Common myeloid progenitor, CD34-positive (primary cell): Measurements from ENCODE around the gene COL1A2.

ENCODE experiments used
- CTCF ChIA-PET: fragments of 350-600 bp; sonication (Branson Sonifier 250); formaldehyde crosslinking; loops from one replicate; lab custom pipeline; 2021; ENCODE audit warnings: antibody characterized with exemption; lab: Charles Lee
- POLR2A ChIA-PET: fragments of 350-600 bp; sonication (Branson Sonifier 250); formaldehyde crosslinking; loops from one replicate; lab custom pipeline; 2021; ENCODE audit warnings: antibody characterized with exemption; lab: Charles Lee
- DNase-seq, 3 donors: peaks; one replicate each; pipeline versions ENCODE4 v3.0.0 to v3.0.0-alpha.2; 2013
- H3K27ac ChIP-seq, 2 experiments: 1 replicate in 1 of 2; 2 replicates in 1 of 2; pipeline ENCODE4 v1.7.0; 2013; ENCODE audit warnings: inconsistent platforms in 2 of 2, low read length in 2 of 2, mild to moderate bottlenecking in 2 of 2, low read depth in 1 of 2, moderate library complexity in 1 of 2; ENCODE audit not compliant: severe bottlenecking in 2 of 2, insufficient read depth in 1 of 2, poor library complexity in 1 of 2
- H3K27me3 ChIP-seq, 5 experiments: replicated peaks in 2 of 5; 1 replicate in 3 of 5; 2 replicates in 2 of 5; pipeline versions ENCODE4 v1.6.1 to v1.7.0; 2013; ENCODE audit warnings: low read length in 4 of 5, mild to moderate bottlenecking in 2 of 5, moderate library complexity in 2 of 5, inconsistent platforms in 1 of 5; ENCODE audit not compliant: insufficient read depth in 5 of 5, control insufficient read depth in 4 of 5
- H3K36me3 ChIP-seq, 4 experiments: 1 replicate in 2 of 4; 2 replicates in 2 of 4; pipeline versions ENCODE4 v1.6.1 to v1.7.0; 2013; ENCODE audit warnings: low read length in 3 of 4, control low read depth in 1 of 4, mild to moderate bottlenecking in 1 of 4; ENCODE audit not compliant: control insufficient read depth in 4 of 4, insufficient read depth in 4 of 4
- H3K4me1 ChIP-seq, 4 experiments: 1 replicate in 3 of 4; 2 replicates in 1 of 4; pipeline versions ENCODE4 v1.6.1 to v1.7.1; 2013; ENCODE audit warnings: low read length in 3 of 4, mild to moderate bottlenecking in 3 of 4, control low read depth in 1 of 4, inconsistent platforms in 1 of 4, moderate library complexity in 1 of 4; ENCODE audit not compliant: control insufficient read depth in 4 of 4, insufficient read depth in 4 of 4; ENCODE audit errors: control extremely low read depth in 1 of 4
- H3K4me3 ChIP-seq, 7 experiments: 1 replicate in 4 of 7; 2 replicates in 3 of 7; pipeline versions ENCODE4 v1.5.1 to v1.7.0; 2013; ENCODE audit warnings: mild to moderate bottlenecking in 7 of 7, low read length in 6 of 7, moderate library complexity in 6 of 7, inconsistent platforms in 2 of 7, low read depth in 2 of 7, control low read depth in 1 of 7; ENCODE audit not compliant: insufficient read depth in 4 of 7, control insufficient read depth in 1 of 7; ENCODE audit errors: extremely low read depth in 1 of 7
- H3K9me3 ChIP-seq, 5 experiments: 1 replicate in 4 of 5; 2 replicates in 1 of 5; pipeline versions ENCODE4 v1.6.1 to v1.7.1; 2013; ENCODE audit warnings: low read length in 4 of 5, mild to moderate bottlenecking in 2 of 5, inconsistent platforms in 1 of 5, low read depth in 1 of 5, moderate library complexity in 1 of 5; ENCODE audit not compliant: control insufficient read depth in 4 of 5, insufficient read depth in 2 of 5; ENCODE audit errors: control extremely low read depth in 1 of 5
- WGBS: methylation state at CpG from one replicate; pipeline ENCODE4 v1.1.5; 2013; ENCODE audit not compliant: insufficient coverage; 5-methylcytosine and 5-hydroxymethylcytosine counted together

The COL1A2 gene

DNA sequence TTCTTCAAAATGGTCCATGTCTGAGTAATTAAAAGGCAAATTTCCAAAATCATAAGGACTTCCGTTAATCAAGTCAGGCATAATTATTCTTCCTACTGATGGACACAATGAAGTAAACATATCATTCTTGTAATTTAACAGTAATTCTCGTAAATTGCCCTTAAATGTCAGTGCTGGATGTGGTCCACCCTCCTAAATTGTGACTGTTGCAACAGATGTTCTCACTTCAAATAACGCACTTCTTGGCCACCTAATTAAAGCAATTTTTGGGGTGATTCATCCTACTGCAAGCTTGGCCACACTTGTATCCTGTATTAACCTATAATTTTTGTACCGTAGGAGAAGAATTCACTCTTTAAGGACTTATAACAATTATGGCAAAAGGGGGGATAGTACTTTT, 1.9 kb downstream of the COL1A2 start:
- Histone ChIP-seq H3K27me3 (peaks cover 0 to 27% (median 13%) of the 10 kb centered on the region in 5 experiments), H3K9me3 (no peaks in the 10 kb centered on the region), H3K4me3 (no peak overlapping the region), H3K27ac (no peak overlapping the region), H3K36me3 (no peaks in the 10 kb centered on the region), H3K4me1 (peaks cover 2 to 16% (median 9%) of the 10 kb centered on the region in 4 experiments)
- WGBS = 100% methylated on average over 2 of the region's 4 CpGs
- POLR2A ChIA-PET = no interaction called here
- CTCF ChIA-PET = interaction anchor here (0.5 kb wide), 1 partner anchor 301 kb away, joined by 3 read pairs; no protein-coding TSS in a partner anchor
- DNase-seq = no peak

DNA sequence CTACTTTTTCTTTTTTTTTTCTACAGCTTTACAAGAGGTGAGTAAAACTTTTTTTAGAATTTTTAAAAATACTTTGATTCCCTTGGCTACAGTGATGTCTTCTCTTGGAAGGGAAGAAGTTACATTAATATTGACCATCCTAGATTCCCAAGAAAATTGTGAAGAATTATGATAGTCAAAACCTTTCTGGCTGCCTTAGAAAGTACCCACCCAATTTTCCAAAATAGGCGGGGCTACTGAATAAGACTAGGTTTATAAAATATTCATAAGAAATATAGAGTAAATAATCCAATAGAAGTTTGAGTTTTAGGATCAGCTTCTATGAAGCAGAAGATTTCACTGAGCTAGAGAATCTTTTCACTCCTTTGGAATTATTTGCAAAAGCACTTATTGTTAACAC, 3.0 kb downstream of the COL1A2 start:
- no peak overlapping the region for H3K4me3 ChIP-seq
- WGBS = no CpG with 5 or more reads among the region's 1 CpG
- H3K27ac ChIP-seq = no peak overlapping the region
- no peaks in the 10 kb centered on the region for H3K36me3 ChIP-seq
- DNase-seq = no peak
- peaks cover 0 to 27% (median 10%) of the 10 kb centered on the region in 5 experiments for H3K27me3 ChIP-seq
- CTCF ChIA-PET = interaction anchor here (1.0 kb wide), 1 partner anchor 13 kb away, joined by 3 read pairs; no protein-coding TSS in a partner anchor
- no peaks in the 10 kb centered on the region for H3K9me3 ChIP-seq
- POLR2A ChIA-PET = no interaction called here
- peaks cover 2 to 14% (median 9%) of the 10 kb centered on the region in 4 experiments for H3K4me1 ChIP-seq

DNA sequence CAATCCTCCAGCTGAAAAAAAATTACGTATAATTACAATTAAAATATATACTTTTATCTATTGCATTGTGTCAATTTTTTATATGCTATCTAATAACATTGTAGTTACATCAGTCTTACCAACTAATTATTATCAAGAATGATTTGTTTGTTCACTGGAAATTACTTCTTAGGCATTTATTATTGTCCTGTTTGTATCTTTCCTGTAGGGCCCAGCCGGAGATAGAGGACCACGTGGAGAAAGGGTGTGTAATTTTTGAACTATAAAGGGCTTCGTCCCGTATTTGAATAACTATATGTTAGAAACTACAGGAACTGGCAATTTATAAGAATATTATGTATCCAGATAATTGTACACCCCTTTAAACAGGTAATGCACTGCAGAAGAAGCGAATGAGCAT, 4.1 kb downstream of the COL1A2 start:
- WGBS = no CpG with 5 or more reads among the region's 6 CpGs
- ChIA-PET POLR2A (no interaction called here), CTCF (interaction anchor here (1.0 to 1.8 kb wide), 2 partner anchors 12 to 110 kb away, joined by 3 to 6 read pairs; no protein-coding TSS in a partner anchor)
- H3K4me3 ChIP-seq = no peak overlapping the region
- H3K27ac ChIP-seq = no peak overlapping the region
- H3K4me1 ChIP-seq = peaks cover 2 to 14% (median 9%) of the 10 kb centered on the region in 4 experiments
- DNase-seq = no peak
- peaks cover 0 to 17% (median 8%) of the 10 kb centered on the region in 5 experiments for H3K27me3 ChIP-seq
- no peaks in the 10 kb centered on the region for H3K36me3 ChIP-seq
- no peaks in the 10 kb centered on the region for H3K9me3 ChIP-seq

DNA sequence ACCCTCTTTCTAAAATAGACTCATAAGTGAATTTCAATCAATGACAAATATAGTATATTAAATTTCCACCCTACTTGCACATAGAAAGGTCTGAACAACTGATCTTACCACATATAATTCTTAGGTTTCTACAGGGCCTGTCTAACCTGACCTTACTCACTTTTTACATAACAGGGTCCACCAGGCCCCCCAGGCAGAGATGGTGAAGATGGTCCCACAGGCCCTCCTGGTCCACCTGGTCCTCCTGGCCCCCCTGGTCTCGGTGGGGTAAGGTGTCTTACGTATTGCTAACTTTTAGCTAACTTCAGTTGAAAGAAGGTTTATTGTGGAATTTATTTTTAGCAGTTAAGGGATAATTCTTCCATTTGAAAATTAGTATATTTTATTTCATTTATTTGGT, 5.3 kb downstream of the COL1A2 start:
- DNase-seq = no peak
- Histone ChIP-seq H3K36me3 (no peaks in the 10 kb centered on the region), H3K4me1 (peaks cover 1 to 4% (median 3%) of the 10 kb centered on the region in 4 experiments), H3K9me3 (no peaks in the 10 kb centered on the region), H3K27ac (no peak overlapping the region), H3K4me3 (no peak overlapping the region), H3K27me3 (peaks cover 0 to 6% (median 3%) of the 10 kb centered on the region in 5 experiments)
- POLR2A ChIA-PET = no interaction called here
- WGBS = no CpG with 5 or more reads among the region's 2 CpGs
- CTCF ChIA-PET = no interaction called here

DNA sequence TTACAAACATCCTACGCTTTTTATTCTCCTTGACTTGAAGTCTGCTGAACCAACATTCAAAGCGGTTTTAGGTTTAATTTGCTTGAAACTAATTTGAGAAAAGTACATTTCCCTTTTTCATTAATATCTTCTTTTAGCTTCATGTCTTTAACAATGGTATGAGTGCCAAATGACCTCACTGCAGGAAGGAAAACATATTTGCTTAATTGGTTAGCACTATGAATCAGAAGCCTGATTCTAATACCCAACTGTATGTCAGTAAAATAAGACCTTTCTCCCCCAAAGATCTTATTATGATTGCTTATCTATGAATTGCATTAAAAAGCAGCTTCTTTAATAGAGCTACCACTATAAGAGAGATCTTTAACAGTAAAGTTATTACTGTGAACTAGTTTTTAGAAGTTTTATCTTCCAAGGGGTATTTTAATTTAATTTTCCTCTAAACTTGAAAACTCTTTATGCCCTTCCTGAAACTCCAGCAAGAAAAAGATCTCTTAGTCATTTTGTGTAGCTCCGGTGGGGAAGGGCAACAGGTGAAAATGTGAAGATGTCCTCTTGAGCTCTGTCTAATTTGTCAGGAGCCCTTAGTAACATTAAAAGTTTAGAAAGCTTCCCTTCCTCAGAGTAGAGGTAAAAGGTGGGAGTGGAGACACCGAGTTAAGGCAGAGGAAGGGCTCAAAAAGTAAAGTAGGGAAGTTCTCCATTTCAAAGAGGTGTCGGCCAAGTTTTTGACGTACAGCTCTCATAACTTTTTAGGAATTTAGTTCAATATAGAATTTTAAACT, 6.1 kb downstream of the COL1A2 start:
- H3K27ac ChIP-seq = no peak overlapping the region
- ChIA-PET POLR2A (interaction anchor here (0.7 kb wide), 1 partner anchor 74 kb away, joined by 4 read pairs; no protein-coding TSS in a partner anchor), CTCF (no interaction called here)
- WGBS = 100% methylated on average over 1 of the region's 6 CpGs
- no peak for DNase-seq
- no peaks in the 10 kb centered on the region for H3K36me3 ChIP-seq
- H3K27me3 ChIP-seq = peaks cover 0 to 2% (median 0%) of the 10 kb centered on the region in 5 experiments
- H3K4me1 ChIP-seq = no peaks in the 10 kb centered on the region
- H3K4me3 ChIP-seq = no peak overlapping the region
- no peaks in the 10 kb centered on the region for H3K9me3 ChIP-seq

DNA sequence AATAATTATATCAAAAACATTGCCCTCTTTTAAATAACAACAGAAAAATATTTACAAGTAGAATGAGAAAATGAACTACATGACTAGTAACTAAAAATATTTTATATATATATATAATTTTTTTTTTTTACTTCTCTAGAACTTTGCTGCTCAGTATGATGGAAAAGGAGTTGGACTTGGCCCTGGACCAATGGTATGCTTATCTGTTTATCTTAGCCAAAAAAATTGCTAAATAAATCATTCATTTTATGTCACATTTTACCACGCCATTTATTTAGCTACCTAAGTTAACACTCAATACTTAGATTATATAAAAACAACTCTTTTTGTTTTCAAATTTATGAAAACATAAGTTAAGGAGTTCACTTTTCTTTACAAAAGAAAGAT, 6.7 kb downstream of the COL1A2 start:
- DNase-seq = no peak
- Histone ChIP-seq H3K4me1 (no peaks in the 10 kb centered on the region), H3K27ac (no peak overlapping the region), H3K4me3 (no peak overlapping the region), H3K9me3 (no peaks in the 10 kb centered on the region), H3K27me3 (peaks cover 0 to 2% (median 0%) of the 10 kb centered on the region in 5 experiments), H3K36me3 (no peaks in the 10 kb centered on the region)
- no CpG with 5 or more reads among the region's 1 CpG for WGBS
- CTCF ChIA-PET = no interaction called here
- POLR2A ChIA-PET = interaction anchor here (0.7 kb wide), 1 partner anchor 74 kb away, joined by 4 read pairs; no protein-coding TSS in a partner anchor

DNA sequence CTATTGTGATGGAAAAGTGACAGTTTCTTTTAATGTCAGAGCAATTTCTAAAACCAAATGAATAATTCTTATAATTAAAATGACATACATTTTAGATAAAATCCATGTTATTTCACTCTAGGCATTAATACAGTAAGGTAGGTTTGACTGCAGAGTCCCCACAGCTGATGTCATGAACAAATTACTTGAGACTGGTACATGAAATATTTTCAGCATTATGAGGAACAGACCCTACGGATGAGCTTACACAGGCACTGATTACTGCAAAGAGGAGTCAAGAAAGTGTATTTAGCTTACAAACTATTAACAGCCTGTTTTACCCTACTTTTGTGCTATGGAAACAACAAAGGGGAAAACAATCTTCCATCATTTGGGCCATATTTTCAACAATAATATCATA, 8.9 kb downstream of the COL1A2 start:
- Histone ChIP-seq H3K27me3 (peaks cover 0 to 2% (median 0%) of the 10 kb centered on the region in 5 experiments), H3K36me3 (no peaks in the 10 kb centered on the region), H3K4me1 (no peaks in the 10 kb centered on the region), H3K4me3 (no peak overlapping the region), H3K27ac (no peak overlapping the region), H3K9me3 (no peaks in the 10 kb centered on the region)
- ChIA-PET POLR2A (no interaction called here), CTCF (interaction anchor here (1.3 kb wide), 1 partner anchor 8 kb away, joined by 4 read pairs; the partner anchor contains the start of gene COL1A2)
- DNase-seq = no peak
- whole genome bisulfite sequencing = 86% methylated on average over 1 of the region's 1 CpG
